Neural progenitor cell (in vitro differentiated cells): ENCODE data around the gene RASIP1.
"Not testable (repeated sequence)": the region's sequence is repeated elsewhere in the genome, so short reads cannot be mapped to it uniquely, and the experiment has no call there.

Experiments
- EZH2 ChIP-seq: fragments of 200-600 bp; sonication (generic); IDR thresholded peaks from 2 replicates; pipeline ENCODE4 v1.6.1; 2017; ENCODE audit warnings: antibody characterized with exemption, mild to moderate bottlenecking, moderate library complexity
- EZH2phosphoT487 ChIP-seq: fragments of 200-600 bp; sonication (generic); IDR thresholded peaks from 2 replicates; pipeline ENCODE4 v1.6.1; 2017; ENCODE audit warnings: antibody characterized with exemption
- TF ChIP-seq, protein P1 (sequence below): fragments of 200-600 bp; sonication (generic); IDR thresholded peaks from 2 replicates; pipeline ENCODE4 v1.5.1; 2017; ENCODE audit warnings: antibody characterized with exemption, mild to moderate bottlenecking

DNA sequence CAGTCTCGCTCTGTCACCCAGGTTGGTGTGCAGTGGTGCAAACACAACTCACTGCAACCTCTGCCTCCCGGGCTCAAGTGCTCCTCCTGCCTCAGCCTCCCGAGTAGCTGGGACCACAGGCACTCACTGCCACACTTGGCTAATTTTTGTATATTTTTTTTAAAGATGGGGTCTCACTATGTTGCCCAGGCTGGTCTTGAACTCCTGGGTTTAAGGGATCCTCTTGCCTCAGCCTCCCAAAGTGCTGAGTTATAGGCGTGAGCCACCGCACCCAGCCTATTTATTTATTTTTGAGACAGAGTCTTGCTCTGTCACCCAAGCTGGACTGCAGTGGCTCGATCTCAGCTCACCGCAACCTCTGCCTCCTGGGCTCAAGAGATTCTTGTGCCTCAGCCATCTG, 53.8 kb downstream of the RASIP1 start:
- TF ChIP-seq, protein P1, sequence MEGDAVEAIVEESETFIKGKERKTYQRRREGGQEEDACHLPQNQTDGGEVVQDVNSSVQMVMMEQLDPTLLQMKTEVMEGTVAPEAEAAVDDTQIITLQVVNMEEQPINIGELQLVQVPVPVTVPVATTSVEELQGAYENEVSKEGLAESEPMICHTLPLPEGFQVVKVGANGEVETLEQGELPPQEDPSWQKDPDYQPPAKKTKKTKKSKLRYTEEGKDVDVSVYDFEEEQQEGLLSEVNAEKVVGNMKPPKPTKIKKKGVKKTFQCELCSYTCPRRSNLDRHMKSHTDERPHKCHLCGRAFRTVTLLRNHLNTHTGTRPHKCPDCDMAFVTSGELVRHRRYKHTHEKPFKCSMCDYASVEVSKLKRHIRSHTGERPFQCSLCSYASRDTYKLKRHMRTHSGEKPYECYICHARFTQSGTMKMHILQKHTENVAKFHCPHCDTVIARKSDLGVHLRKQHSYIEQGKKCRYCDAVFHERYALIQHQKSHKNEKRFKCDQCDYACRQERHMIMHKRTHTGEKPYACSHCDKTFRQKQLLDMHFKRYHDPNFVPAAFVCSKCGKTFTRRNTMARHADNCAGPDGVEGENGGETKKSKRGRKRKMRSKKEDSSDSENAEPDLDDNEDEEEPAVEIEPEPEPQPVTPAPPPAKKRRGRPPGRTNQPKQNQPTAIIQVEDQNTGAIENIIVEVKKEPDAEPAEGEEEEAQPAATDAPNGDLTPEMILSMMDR: not testable (repeated sequence)
- TF ChIP-seq EZH2, EZH2phosphoT487: not testable (repeated sequence)
